Panc1 (cell line): ENCODE measurements around the gene ELMOD1.
A peak's percentile ranks its signal among the peaks of the same experiment; 100 is the strongest.
"Not testable (repeated sequence)": the region's sequence is repeated elsewhere in the genome, so short reads cannot be mapped to it uniquely, and the experiment has no call there.

Experiments used
- CTCF ChIP-seq: fragments of 450-650 bp; IDR thresholded peaks from 2 replicates; pipeline ENCODE4 v1.5.1; 2017; ENCODE audit warnings: mild to moderate bottlenecking
- POLR2AphosphoS5 ChIP-seq: IDR thresholded peaks from 2 replicates; pipeline ENCODE4 v1.6.1; 2012; ENCODE audit warnings: mild to moderate bottlenecking, low read depth, low read length, moderate library complexity
- REST ChIP-seq, 2 experiments: IDR thresholded peaks; 2 replicates each; pipeline ENCODE4 v1.6.1; 2011 to 2012; ENCODE audit warnings: low read depth in 2 of 2, control low read depth in 1 of 2, low read length in 1 of 2, mild to moderate bottlenecking in 1 of 2, moderate library complexity in 1 of 2; ENCODE audit not compliant: insufficient read depth in 1 of 2

- TF ChIP-seq CTCF: peak; percentile 83
- not testable (repeated sequence) for TF ChIP-seq POLR2AphosphoS5; REST (IDR thresholded peaks at IDR 0.05; ENCODE audit: insufficient read depth in 1 of 2, low read depth in 2 of 2, low read length in 1 of 2)
These were observed 14.2 kb upstream of the ELMOD1 start for GRCh38 chr11:107576497-107577345.
